ENCODE results near the gene LSM7.
A peak's percentile ranks its signal among the peaks of the same experiment; 100 is the strongest.

The LSM7 gene

DNA sequence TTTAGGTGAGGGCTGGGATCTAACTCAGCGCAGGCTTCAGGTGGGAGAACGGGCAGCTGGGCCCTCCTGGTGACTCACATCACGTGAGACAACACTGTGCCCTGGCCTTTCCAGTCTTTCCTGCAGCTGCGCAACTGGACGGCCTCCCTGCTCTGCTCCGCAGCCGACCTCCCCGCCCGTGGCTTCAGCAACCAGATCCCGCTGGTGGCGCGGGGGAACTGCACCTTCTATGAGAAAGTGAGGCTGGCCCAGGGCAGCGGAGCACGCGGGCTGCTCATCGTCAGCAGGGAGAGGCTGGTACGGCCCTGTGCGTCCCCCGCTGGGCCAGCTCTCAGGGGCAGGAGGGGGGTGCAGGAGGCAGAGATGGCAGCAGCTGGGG lies 8.9 kb upstream of the LSM7 start:
- ChIA-PET CTCF (no interaction called here), POLR2A (no interaction called here)
- peak; percentile 64 for DNase-seq (ENCODE audit: extremely low spot score)
- TF ChIP-seq ELF4 (IDR thresholded peaks at IDR 0.05), result no peak

- no peak for TF ChIP-seq HDGF (IDR thresholded peaks at IDR 0.05; ENCODE audit: borderline replicate concordance)
- peak; percentile 42 for TF ChIP-seq TARDBP (IDR thresholded peaks at IDR 0.05)
- TF ChIP-seq LEF1 (IDR thresholded peaks at IDR 0.05; ENCODE audit: borderline replicate concordance), result no peak
- TF ChIP-seq FOXK2 (IDR thresholded peaks at IDR 0.05), result no peak
- TF ChIP-seq ELF4 (IDR thresholded peaks at IDR 0.05), result no peak
- TF ChIP-seq SP1 (IDR thresholded peaks at IDR 0.05), result no peak
- TF ChIP-seq BHLHE40 (IDR thresholded peaks at IDR 0.05; ENCODE audit: borderline replicate concordance), result no peak
- ChIA-PET POLR2A (no interaction called here), CTCF (no interaction called here)
- no peak for DNase-seq (ENCODE audit: extremely low spot score)
Observed at GRCh38 chr19:2336528-2337328, 8.3 kb upstream of the LSM7 start.

GRCh38 chr19:2335848-2336247 lies 7.5 kb upstream of the LSM7 start:
- ChIA-PET POLR2A (no interaction called here), CTCF (interaction anchor here (0.6 kb wide), 1 partner anchor 313 kb away, joined by 3 read pairs; no protein-coding TSS in a partner anchor)
- TF ChIP-seq SUZ12 (IDR thresholded peaks at IDR 0.05) (no peak), CTBP1 (IDR thresholded peaks at IDR 0.05; ENCODE audit: borderline replicate concordance) (no peak), PKNOX1 (IDR thresholded peaks at IDR 0.05) (no peak)
- no peak for DNase-seq (ENCODE audit: extremely low spot score)

GRCh38 chr19:2334986-2335846 lies 6.8 kb upstream of the LSM7 start:
- POLR2A ChIA-PET, result no interaction called here
- TF ChIP-seq ELF4 (IDR thresholded peaks at IDR 0.05) (no peak), SP1 (IDR thresholded peaks at IDR 0.05) (no peak), FOXA1 (IDR thresholded peaks at IDR 0.05) (no peak), FOXM1 (IDR thresholded peaks at IDR 0.05; ENCODE audit: borderline replicate concordance) (no peak), FOXK2 (IDR thresholded peaks at IDR 0.05) (no peak), CTBP1 (IDR thresholded peaks at IDR 0.05; ENCODE audit: borderline replicate concordance) (no peak), NFRKB (IDR thresholded peaks at IDR 0.05) (no peak), TARDBP (IDR thresholded peaks at IDR 0.05) (no peak)
- CTCF ChIA-PET, result interaction anchor here (0.6 kb wide), 1 partner anchor 313 kb away, joined by 3 read pairs; no protein-coding TSS in a partner anchor
- no peak for DNase-seq (ENCODE audit: extremely low spot score)

DNA sequence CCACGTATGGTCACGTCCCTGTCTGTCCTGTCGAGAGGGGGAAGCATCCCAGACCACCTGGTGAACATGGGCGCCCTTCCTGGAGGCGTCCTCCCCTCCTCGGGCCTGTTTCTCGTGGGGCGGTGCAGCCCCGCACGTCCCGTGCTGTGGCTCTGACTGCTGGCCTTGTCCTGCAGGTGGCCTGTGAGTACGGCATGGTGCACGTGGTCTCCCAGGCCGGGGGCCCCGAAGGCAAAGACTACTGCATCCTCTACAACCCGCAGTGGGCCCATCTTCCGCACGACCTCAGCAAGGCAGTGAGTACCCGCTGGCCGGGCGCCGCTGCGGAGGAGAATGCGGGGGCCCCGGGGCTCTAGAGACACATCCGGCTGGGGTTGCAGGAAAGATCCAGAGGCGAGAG lies 6.0 kb upstream of the LSM7 start:
- DNase-seq (ENCODE audit: extremely low spot score), result no peak
- TF ChIP-seq CTBP1 (IDR thresholded peaks at IDR 0.05; ENCODE audit: borderline replicate concordance), result no peak
- TF ChIP-seq HDGF (IDR thresholded peaks at IDR 0.05; ENCODE audit: borderline replicate concordance), result no peak
- TF ChIP-seq ZNF384 (IDR thresholded peaks at IDR 0.05), result no peak
- TF ChIP-seq SUZ12 (IDR thresholded peaks at IDR 0.05), result no peak
- TF ChIP-seq FOXM1 (IDR thresholded peaks at IDR 0.05; ENCODE audit: borderline replicate concordance), result no peak
- TF ChIP-seq TARDBP (IDR thresholded peaks at IDR 0.05), result no peak
- no peak for TF ChIP-seq PKNOX1 (IDR thresholded peaks at IDR 0.05)
- no peak for TF ChIP-seq BHLHE40 (IDR thresholded peaks at IDR 0.05; ENCODE audit: borderline replicate concordance)
- TF ChIP-seq L3MBTL2 (conservative IDR thresholded peaks at IDR 0.05), result no peak
- TF ChIP-seq ELF4 (IDR thresholded peaks at IDR 0.05), result no peak
- no peak for TF ChIP-seq FOXA1 (IDR thresholded peaks at IDR 0.05)
- no peak for TF ChIP-seq LEF1 (IDR thresholded peaks at IDR 0.05; ENCODE audit: borderline replicate concordance)
- no peak for TF ChIP-seq ARNT (IDR thresholded peaks at IDR 0.05)
- no peak for TF ChIP-seq SP1 (IDR thresholded peaks at IDR 0.05)
- no peak for TF ChIP-seq NFRKB (IDR thresholded peaks at IDR 0.05)
- no peak for TF ChIP-seq FOXK2 (IDR thresholded peaks at IDR 0.05)
- ChIA-PET CTCF (no interaction called here), POLR2A (no interaction called here)

- DNase-seq (ENCODE audit: extremely low spot score), result no peak
- no peak for TF ChIP-seq HDGF (IDR thresholded peaks at IDR 0.05; ENCODE audit: borderline replicate concordance)
- TF ChIP-seq NFRKB (IDR thresholded peaks at IDR 0.05), result no peak
- no peak for TF ChIP-seq TARDBP (IDR thresholded peaks at IDR 0.05)
- TF ChIP-seq ZNF384 (IDR thresholded peaks at IDR 0.05), result no peak
- TF ChIP-seq L3MBTL2 (conservative IDR thresholded peaks at IDR 0.05), result no peak
- TF ChIP-seq LEF1 (IDR thresholded peaks at IDR 0.05; ENCODE audit: borderline replicate concordance), result no peak
- TF ChIP-seq ELF4 (IDR thresholded peaks at IDR 0.05), result no peak
- TF ChIP-seq SP1 (IDR thresholded peaks at IDR 0.05), result no peak
- TF ChIP-seq ARNT (IDR thresholded peaks at IDR 0.05), result no peak
- no peak for TF ChIP-seq BHLHE40 (IDR thresholded peaks at IDR 0.05; ENCODE audit: borderline replicate concordance)
- no peak for TF ChIP-seq SUZ12 (IDR thresholded peaks at IDR 0.05)
- no peak for TF ChIP-seq PKNOX1 (IDR thresholded peaks at IDR 0.05)
- ChIA-PET POLR2A (no interaction called here), CTCF (no interaction called here)
Observed at GRCh38 chr19:2333807-2334211, 5.4 kb upstream of the LSM7 start.

Data from HEK293T (cell line).